SK-N-MC (cell line): ENCODE results near the gene SPATA13.

Experiments used
- DNase-seq: peaks from one replicate; pipeline ENCODE4 v3.0.0-alpha.2; 2011; ENCODE audit warnings: low read depth, low spot score
- H3K27ac ChIP-seq: fragments of 200-600 bp; sonication (generic); 2 replicates; pipeline ENCODE4 v1.5.1; 2016; ENCODE audit warnings: mixed run types
- H3K36me3 ChIP-seq: fragments of 200-600 bp; sonication (generic); 2 replicates; pipeline ENCODE4 v1.6.1; 2017; ENCODE audit warnings: antibody characterized with exemption, low read length, mixed read lengths; ENCODE audit not compliant: insufficient read depth
- H3K4me3 ChIP-seq: fragments of 200-600 bp; sonication (generic); 2 replicates; pipeline ENCODE4 v1.5.1; 2016
- H3K9ac ChIP-seq: fragments of 200-600 bp; sonication (generic); 2 replicates; pipeline ENCODE4 v1.8.0; 2017; ENCODE audit warnings: mixed run types, mixed read lengths; ENCODE audit not compliant: insufficient read length
- H3K9me3 ChIP-seq: fragments of 200-600 bp; sonication (generic); 2 replicates; pipeline ENCODE4 v1.6.1; 2017; ENCODE audit warnings: low read depth, mild to moderate bottlenecking, antibody characterized with exemption, low read length, moderate library complexity, mixed read lengths
- EZH2 ChIP-seq: fragments of 200-600 bp; sonication (generic); IDR thresholded peaks from one replicate; pipeline ENCODE4 v1.6.1; 2017; ENCODE audit warnings: antibody characterized with exemption
- FOXP2 ChIP-seq: optimal IDR thresholded peaks from 2 replicates; pipeline ENCODE3; 2011; ENCODE audit warnings: mild to moderate bottlenecking, moderate library complexity; ENCODE audit not compliant: insufficient read depth; ENCODE audit errors: extremely low read length, control extremely low read depth
- POLR2AphosphoS5 ChIP-seq: IDR thresholded peaks from 2 replicates; pipeline ENCODE4 v1.6.1; 2012; ENCODE audit warnings: mild to moderate bottlenecking, low read depth, low read length, borderline replicate concordance

SPATA13 gene

DNA sequence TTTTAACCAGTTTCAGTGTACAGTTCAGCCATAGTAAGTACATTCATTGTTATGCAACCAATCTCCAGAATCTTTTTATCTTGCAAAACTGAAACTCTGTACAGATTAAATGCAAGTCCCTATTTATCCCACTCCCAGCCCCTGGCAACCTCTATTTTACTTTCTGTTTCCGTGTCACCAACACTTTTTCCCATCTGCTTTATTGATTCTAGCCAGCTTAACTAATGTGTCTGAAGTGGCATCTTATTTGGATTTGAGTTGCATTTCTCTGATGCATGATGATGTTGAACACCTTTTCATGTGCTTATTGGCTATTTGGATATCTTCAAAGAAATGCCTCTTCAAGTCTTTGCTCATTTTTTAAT lies 18.9 kb downstream of the SPATA13 start:
- no peak for DNase-seq
- TF ChIP-seq FOXP2 (no peak), EZH2 (no peak), POLR2AphosphoS5 (no peak)
- H3K27ac ChIP-seq: no peak overlapping the region
- no peaks in the 10 kb centered on the region for H3K9me3 ChIP-seq
- H3K9ac ChIP-seq: no peak overlapping the region
- H3K4me3 ChIP-seq: no peak overlapping the region
- H3K36me3 ChIP-seq: peaks cover 3% of the 10 kb centered on the region; the same call in 1 of the 2 replicates

DNA sequence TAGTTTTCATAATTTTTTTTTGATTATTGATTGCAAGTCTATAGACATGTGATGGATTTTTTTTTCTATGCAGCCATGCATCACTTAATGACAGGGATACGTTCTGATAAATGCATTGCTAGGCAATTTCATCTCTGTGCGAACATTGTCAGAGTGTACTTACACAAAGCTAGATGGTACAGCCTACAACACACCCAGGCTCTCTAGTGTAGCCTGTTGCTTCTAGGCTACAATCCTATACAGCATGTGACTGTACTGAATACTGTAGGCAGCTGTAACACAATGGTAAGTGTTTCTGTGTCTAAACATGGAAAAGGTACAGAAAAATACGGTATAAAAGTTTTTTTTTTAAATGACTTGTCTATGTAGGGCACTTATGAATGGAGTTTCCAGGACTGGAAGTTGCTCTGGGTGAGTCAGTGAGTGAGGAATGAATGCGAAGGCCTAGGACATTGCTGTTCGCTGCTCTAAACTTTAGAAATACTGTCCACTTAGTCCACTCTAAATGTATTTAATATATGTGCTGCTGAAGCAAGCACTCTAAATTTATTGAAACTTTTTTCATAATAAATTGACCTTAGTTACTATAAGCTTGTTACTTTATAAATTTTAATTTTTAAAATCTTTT lies 20.3 kb downstream of the SPATA13 start:
- H3K9ac ChIP-seq: no peak overlapping the region
- DNase-seq: no peak
- TF ChIP-seq POLR2AphosphoS5: no peak
- no peak for TF ChIP-seq FOXP2
- TF ChIP-seq EZH2: no peak
- peaks cover 3% of the 10 kb centered on the region; the same call in 1 of the 2 replicates for H3K36me3 ChIP-seq
- no peak overlapping the region for H3K4me3 ChIP-seq
- H3K9me3 ChIP-seq: no peaks in the 10 kb centered on the region
- no peak overlapping the region for H3K27ac ChIP-seq

DNA sequence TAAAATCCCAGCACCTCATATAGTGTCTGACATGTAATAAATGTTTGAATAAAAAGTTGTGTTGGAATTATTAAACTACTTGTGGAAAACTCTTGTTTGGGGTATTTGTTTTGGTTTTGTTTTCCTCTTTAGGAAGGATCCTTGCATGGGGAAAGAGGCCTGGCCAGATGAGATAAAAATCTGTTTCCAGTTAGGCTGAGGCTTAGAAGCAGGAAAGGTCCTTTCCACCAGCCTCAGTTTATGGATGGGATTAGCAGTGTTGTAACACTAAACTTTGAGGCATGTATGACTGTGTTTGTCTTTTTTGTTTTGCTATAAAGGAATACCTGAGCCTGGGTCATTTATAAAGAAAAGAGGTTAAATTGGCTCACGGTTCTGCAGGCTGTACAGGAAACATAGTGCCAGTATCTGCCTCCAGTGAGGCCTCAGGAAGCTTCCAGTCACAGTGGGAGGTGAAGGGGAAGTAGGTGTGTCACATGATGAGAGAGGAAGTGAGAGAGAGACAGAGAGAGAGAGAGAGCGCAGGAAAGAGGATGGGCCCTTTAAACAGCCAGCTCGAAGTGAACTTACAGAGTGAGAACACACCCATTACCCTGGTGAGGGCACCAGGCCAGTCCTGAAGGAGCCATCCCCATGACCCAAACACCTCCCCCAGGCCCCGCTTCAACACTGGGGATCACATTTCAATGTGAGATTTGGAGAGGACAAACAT lies 21.6 kb downstream of the SPATA13 start:
- H3K36me3 ChIP-seq: peaks cover 3% of the 10 kb centered on the region; the same call in 1 of the 2 replicates
- no peak overlapping the region for H3K4me3 ChIP-seq
- no peak for DNase-seq
- TF ChIP-seq EZH2: no peak
- TF ChIP-seq POLR2AphosphoS5: no peak
- no peak for TF ChIP-seq FOXP2
- no peaks in the 10 kb centered on the region for H3K9me3 ChIP-seq
- no peak overlapping the region for H3K9ac ChIP-seq
- no peak overlapping the region for H3K27ac ChIP-seq

DNA sequence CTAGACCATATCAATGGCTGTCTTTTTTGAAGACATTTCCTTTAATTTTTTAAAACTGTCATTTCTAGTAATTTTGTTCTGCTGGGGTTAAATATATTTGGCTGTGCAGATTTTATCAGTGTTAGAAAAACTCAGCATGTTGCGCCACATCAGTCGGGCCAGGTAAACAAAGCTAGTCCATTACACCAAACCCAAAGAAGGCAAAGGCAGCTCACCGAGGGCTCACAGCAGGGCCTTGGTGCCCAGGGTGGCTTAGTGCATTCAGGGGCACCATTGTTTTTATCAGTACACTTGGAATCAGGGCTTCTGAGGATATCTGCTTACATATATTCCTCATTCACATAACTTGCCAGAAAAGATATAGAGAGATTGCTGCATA lies 22.2 kb downstream of the SPATA13 start:
- Histone ChIP-seq H3K9me3 (no peaks in the 10 kb centered on the region), H3K9ac (no peak overlapping the region), H3K27ac (no peak overlapping the region), H3K4me3 (no peak overlapping the region), H3K36me3 (peaks cover 3% of the 10 kb centered on the region; the same call in 1 of the 2 replicates)
- DNase-seq: no peak
- TF ChIP-seq FOXP2 (no peak), POLR2AphosphoS5 (no peak), EZH2 (no peak)

DNA sequence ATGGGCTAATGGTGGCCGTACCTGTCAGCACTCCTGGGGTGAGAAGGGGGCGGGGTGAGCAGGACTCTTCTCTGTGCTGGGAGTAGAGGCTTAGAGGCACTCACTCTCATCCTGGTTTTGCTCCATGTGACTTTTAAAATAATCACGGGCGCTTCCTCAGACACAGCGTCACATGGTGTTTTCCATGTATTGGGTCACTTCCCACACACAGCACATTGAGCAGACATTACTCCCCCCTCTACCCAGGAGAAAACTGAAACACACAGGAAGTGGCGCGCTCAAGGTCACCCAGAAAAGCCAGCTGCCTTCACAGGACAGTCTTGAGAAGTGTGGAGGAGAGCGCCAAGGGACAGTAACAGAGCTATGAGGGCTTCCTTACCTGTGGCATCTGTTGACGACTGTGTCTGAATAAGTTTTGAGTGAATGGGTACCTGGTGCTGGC lies 23.2 kb downstream of the SPATA13 start:
- DNase-seq: no peak
- Histone ChIP-seq H3K36me3 (peaks cover 3% of the 10 kb centered on the region; the same call in 1 of the 2 replicates), H3K9ac (no peak overlapping the region), H3K27ac (no peak overlapping the region), H3K4me3 (no peak overlapping the region), H3K9me3 (no peaks in the 10 kb centered on the region)
- TF ChIP-seq EZH2 (no peak), FOXP2 (no peak), POLR2AphosphoS5 (no peak)

DNA sequence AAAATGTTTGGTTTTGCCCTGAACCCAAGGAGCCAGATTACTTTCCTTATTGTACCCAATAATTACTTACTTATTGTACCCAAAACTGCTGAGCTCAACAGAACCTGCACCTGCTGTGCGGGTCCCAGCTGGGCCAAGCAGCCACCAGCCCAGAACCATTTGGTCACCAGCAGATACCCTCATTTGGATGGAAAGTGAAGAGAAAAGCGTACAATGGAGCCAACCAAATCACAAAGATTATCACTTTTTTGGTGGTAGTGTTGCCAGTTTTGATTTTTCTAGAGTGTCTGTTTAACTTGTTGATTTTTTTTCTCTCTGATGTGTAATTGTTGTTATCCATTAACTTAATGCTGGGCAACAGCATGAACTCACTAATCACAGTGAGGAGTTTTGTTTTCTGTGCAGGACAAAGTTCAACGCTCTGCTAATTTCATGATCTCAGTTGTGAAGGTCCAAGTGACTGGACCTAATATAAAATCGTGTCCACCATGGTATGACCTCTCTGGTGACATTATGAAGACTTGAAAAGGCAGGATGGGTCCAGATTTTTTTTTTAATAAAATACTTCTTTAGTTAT lies 23.8 kb downstream of the SPATA13 start:
- no peak overlapping the region for H3K4me3 ChIP-seq
- H3K36me3 ChIP-seq: peaks cover 3% of the 10 kb centered on the region; the same call in 1 of the 2 replicates
- no peak for TF ChIP-seq FOXP2
- no peak for TF ChIP-seq POLR2AphosphoS5
- TF ChIP-seq EZH2: no peak
- no peak overlapping the region for H3K9ac ChIP-seq
- no peak overlapping the region for H3K27ac ChIP-seq
- H3K9me3 ChIP-seq: no peaks in the 10 kb centered on the region
- DNase-seq: no peak

DNA sequence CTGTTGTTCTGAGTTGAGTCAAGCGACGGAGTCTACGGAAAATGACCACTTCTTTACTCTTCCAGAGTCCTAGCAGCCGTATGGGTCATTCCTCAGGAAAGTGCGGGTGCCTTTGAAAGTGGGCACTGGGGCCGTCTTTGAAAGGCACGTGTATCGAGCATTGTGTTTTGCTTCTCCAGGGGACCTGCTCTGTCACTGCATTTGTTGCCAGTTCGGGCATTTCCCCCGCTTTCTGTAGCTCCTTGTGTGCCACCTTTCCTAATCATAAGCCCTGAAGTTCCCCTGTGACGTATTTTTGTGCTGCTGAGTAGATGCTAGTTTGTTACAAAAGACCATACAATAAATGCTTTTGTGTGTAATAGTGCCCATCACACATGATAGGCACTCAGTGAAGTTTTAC lies 24.4 kb downstream of the SPATA13 start:
- Histone ChIP-seq H3K4me3 (no peak overlapping the region), H3K36me3 (peaks cover 3% of the 10 kb centered on the region; the same call in 1 of the 2 replicates), H3K27ac (no peak overlapping the region), H3K9ac (no peak overlapping the region), H3K9me3 (no peaks in the 10 kb centered on the region)
- TF ChIP-seq POLR2AphosphoS5 (no peak), FOXP2 (no peak), EZH2 (no peak)
- DNase-seq: no peak

DNA sequence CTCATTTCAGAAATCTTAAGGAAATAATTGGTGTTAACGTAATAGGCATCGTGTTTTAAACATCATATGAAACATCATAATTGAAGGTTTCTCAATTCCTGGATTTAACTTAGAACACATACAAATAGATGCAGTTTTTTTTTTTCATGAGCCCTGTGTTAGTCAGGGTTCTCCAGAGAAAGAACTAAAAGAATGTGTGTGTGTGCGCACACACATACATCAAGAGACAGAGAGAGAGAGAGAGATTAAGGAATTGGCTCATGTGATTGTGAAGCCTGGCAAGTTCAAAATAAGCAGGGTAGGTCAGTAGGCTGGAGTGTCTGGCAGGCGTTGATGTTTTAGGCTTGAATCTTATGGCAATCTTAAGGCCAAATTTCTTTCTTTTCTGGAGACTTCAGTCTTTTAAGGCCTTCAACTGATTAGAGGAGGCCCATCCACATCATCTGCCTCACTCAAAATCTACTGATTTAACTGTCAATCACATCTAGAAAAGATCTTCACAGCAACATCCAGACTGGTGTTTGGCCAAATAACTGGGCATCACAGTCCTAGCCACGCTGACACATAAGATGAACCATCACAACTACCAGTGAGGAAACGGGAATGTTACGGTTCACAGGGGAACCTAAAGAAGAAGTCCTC lies 25.2 kb downstream of the SPATA13 start:
- H3K27ac ChIP-seq: no peak overlapping the region
- no peak for DNase-seq
- no peak for TF ChIP-seq EZH2
- no peak for TF ChIP-seq POLR2AphosphoS5
- no peak for TF ChIP-seq FOXP2
- H3K4me3 ChIP-seq: no peak overlapping the region
- H3K9ac ChIP-seq: no peak overlapping the region
- H3K9me3 ChIP-seq: no peaks in the 10 kb centered on the region
- H3K36me3 ChIP-seq: peaks cover 3% of the 10 kb centered on the region; the same call in 1 of the 2 replicates
